Measurements from ENCODE around the gene SCUBE2.

SCUBE2 gene

GRCh38 chr11:9052316-9052715 is 39.1 kb downstream of the SCUBE2 start:
- POLR2A ChIA-PET: no interaction called here
- CTCF ChIA-PET: interaction anchor here (1.2 to 1.5 kb wide), 3 partner anchors 24 to 86 kb away, joined by 3 to 5 read pairs (median 4); no protein-coding TSS in a partner anchor
- no peak for DNase-seq (ENCODE audit: extremely low spot score)
- TF ChIP-seq CTCF (IDR thresholded peaks at IDR 0.05; ENCODE audit: control extremely low read depth, extremely low read depth, low read depth, missing control alignments): no peak

- ChIA-PET POLR2A (no interaction called here), CTCF (interaction anchor here (1.1 to 2.9 kb wide), 5 partner anchors 8 to 88 kb away, joined by 3 to 15 read pairs (median 4); no protein-coding TSS in a partner anchor)
- no peak for DNase-seq (ENCODE audit: extremely low spot score)
- no peak for TF ChIP-seq CTCF (IDR thresholded peaks at IDR 0.05; ENCODE audit: control extremely low read depth, extremely low read depth, low read depth, missing control alignments)
Observed at GRCh38 chr11:9049959-9050358, 41.4 kb downstream of the SCUBE2 start.

- CTCF ChIA-PET: interaction anchor here (1.0 to 4.8 kb wide), 3 partner anchors 33 to 90 kb away, joined by 3 to 21 read pairs (median 5); no protein-coding TSS in a partner anchor
- POLR2A ChIA-PET: no interaction called here
- TF ChIP-seq CTCF (IDR thresholded peaks at IDR 0.05; ENCODE audit: control extremely low read depth, extremely low read depth, low read depth, missing control alignments): no peak
- no peak for DNase-seq (ENCODE audit: extremely low spot score)
Observed at GRCh38 chr11:9047964-9048523, 43.4 kb downstream of the SCUBE2 start.

GRCh38 chr11:9046481-9046880 is 44.9 kb downstream of the SCUBE2 start:
- POLR2A ChIA-PET: no interaction called here
- no peak for DNase-seq (ENCODE audit: extremely low spot score)
- CTCF ChIA-PET: interaction anchor here (0.9 to 4.8 kb wide), 2 partner anchors 9 to 31 kb away, joined by 3 to 21 read pairs; no protein-coding TSS in a partner anchor
- no peak for TF ChIP-seq CTCF (IDR thresholded peaks at IDR 0.05; ENCODE audit: control extremely low read depth, extremely low read depth, low read depth, missing control alignments)

- POLR2A ChIA-PET: no interaction called here
- CTCF ChIA-PET: interaction anchor here (0.7 to 1.2 kb wide), 3 partner anchors 11 to 15 kb away, joined by 3 read pairs; no protein-coding TSS in a partner anchor
- DNase-seq (ENCODE audit: extremely low spot score): no peak
- no peak for TF ChIP-seq CTCF (IDR thresholded peaks at IDR 0.05; ENCODE audit: control extremely low read depth, extremely low read depth, low read depth, missing control alignments)
Observed at GRCh38 chr11:9042488-9042887, 48.9 kb downstream of the SCUBE2 start.

- ChIA-PET POLR2A (no interaction called here), CTCF (interaction anchor here (0.7 to 1.2 kb wide), 3 partner anchors 9 to 15 kb away, joined by 3 to 4 read pairs (median 3); no protein-coding TSS in a partner anchor)
- no peak for DNase-seq (ENCODE audit: extremely low spot score)
- no peak for TF ChIP-seq CTCF (IDR thresholded peaks at IDR 0.05; ENCODE audit: control extremely low read depth, extremely low read depth, low read depth, missing control alignments)
Observed at GRCh38 chr11:9041747-9042146, 49.7 kb downstream of the SCUBE2 start.
